ENCODE measurements around the gene RNASE11.
"Not testable (repeated sequence)": the region's sequence is repeated elsewhere in the genome, so short reads cannot be mapped to it uniquely, and the experiment has no call there.

The RNASE11 gene

GRCh38 chr14:20580242-20580641 lies 7.6 kb downstream of the RNASE11 start:
- DNase-seq = peak; percentile 22 to 29

- DNase-seq = no peak
Measured at GRCh38 chr14:20578784-20579502, 8.9 kb downstream of the RNASE11 start.

GRCh38 chr14:20578325-20578724 lies 9.5 kb downstream of the RNASE11 start:
- no peak for DNase-seq

- DNase-seq = not testable (repeated sequence)
Measured at GRCh38 chr14:20572382-20572990, 15.3 kb downstream of the RNASE11 start.

GRCh38 chr14:20570720-20571119 lies 17.1 kb downstream of the RNASE11 start:
- DNase-seq = peak; percentile 59

GRCh38 chr14:20569865-20570264 lies 17.9 kb downstream of the RNASE11 start:
- not testable (repeated sequence) for DNase-seq

- DNase-seq = no peak
Measured at GRCh38 chr14:20569066-20569465, 18.7 kb downstream of the RNASE11 start.

GRCh38 chr14:20568393-20568792 lies 19.4 kb downstream of the RNASE11 start:
- DNase-seq = no peak

GRCh38 chr14:20567199-20567598 lies 20.6 kb downstream of the RNASE11 start:
- DNase-seq = not testable (repeated sequence)

- DNase-seq = no peak
Measured at GRCh38 chr14:20564501-20564997, 23.3 kb downstream of the RNASE11 start.

GRCh38 chr14:20563971-20564370 lies 23.8 kb downstream of the RNASE11 start:
- no peak for DNase-seq

GRCh38 chr14:20560961-20561360 lies 26.8 kb downstream of the RNASE11 start, which contains the start of gene RNASE9:
TSS of gene RNASE9 (minus strand) at chr14:20561047.
- no peak for DNase-seq

GRCh38 chr14:20559461-20559904 lies 28.3 kb downstream of the RNASE11 start:
- no peak for DNase-seq

- no peak for DNase-seq
Measured at GRCh38 chr14:20557212-20557542, 30.6 kb downstream of the RNASE11 start.

GRCh38 chr14:20556500-20557211 lies 31.1 kb downstream of the RNASE11 start:
- peak; percentile 61 to 91 for DNase-seq

GRCh38 chr14:20555845-20556244 lies 32.0 kb downstream of the RNASE11 start:
- peak; percentile 35 to 60 for DNase-seq

GRCh38 chr14:20553024-20553423 lies 34.8 kb downstream of the RNASE11 start:
- DNase-seq = no peak

- no peak for DNase-seq
Measured at GRCh38 chr14:20551606-20552005, 36.2 kb downstream of the RNASE11 start.

GRCh38 chr14:20550926-20551325 lies 36.9 kb downstream of the RNASE11 start:
- DNase-seq = peak; percentile 62 to 66

GRCh38 chr14:20548414-20549158 lies 39.2 kb downstream of the RNASE11 start:
- DNase-seq = no peak

GRCh38 chr14:20546877-20547276 lies 40.9 kb downstream of the RNASE11 start:
- no peak for DNase-seq

- DNase-seq = no peak
Measured at GRCh38 chr14:20539906-20540305, 47.9 kb downstream of the RNASE11 start.
